Hepatocyte (in vitro differentiated cells): ENCODE data around the gene TACC2.

Experiments
- CTCF ChIP-seq: fragments of 200-600 bp; sonication (generic); IDR thresholded peaks from 2 replicates; pipeline ENCODE4 v1.5.1; 2016; ENCODE audit warnings: antibody characterized with exemption, mild to moderate bottlenecking; ENCODE audit not compliant: poor library complexity
- EZH2 ChIP-seq: fragments of 200-600 bp; sonication (generic); IDR thresholded peaks from 2 replicates; pipeline ENCODE4 v1.6.1; 2016; ENCODE audit warnings: antibody characterized with exemption, mild to moderate bottlenecking, borderline replicate concordance

GRCh38 chr10:122099562-122099961 lies 110.6 kb downstream of the TACC2 start:
- TF ChIP-seq CTCF (no peak), EZH2 (no peak)
